Epithelial cell of esophagus (primary cell): ENCODE measurements around the gene IL15RA.
A peak's percentile ranks its signal among the peaks of the same experiment; 100 is the strongest.

Source experiments
- DNase-seq: peaks from one replicate; pipeline ENCODE4 v3.0.0; 2010; ENCODE audit warnings: low read depth
- H3K4me3 ChIP-seq: 2 replicates; pipeline ENCODE4 v1.5.1; 2011; ENCODE audit warnings: mild to moderate bottlenecking, low read length, control low read depth
- TF ChIP-seq, protein P1 (sequence below): IDR thresholded peaks from 2 replicates; pipeline ENCODE4 v1.5.1; 2011; ENCODE audit warnings: low read depth, mild to moderate bottlenecking, low read length, control low read depth, inconsistent platforms; ENCODE audit not compliant: insufficient read depth; ENCODE audit errors: missing control alignments

Gene IL15RA, protein sequence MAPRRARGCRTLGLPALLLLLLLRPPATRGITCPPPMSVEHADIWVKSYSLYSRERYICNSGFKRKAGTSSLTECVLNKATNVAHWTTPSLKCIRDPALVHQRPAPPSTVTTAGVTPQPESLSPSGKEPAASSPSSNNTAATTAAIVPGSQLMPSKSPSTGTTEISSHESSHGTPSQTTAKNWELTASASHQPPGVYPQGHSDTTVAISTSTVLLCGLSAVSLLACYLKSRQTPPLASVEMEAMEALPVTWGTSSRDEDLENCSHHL

DNA sequence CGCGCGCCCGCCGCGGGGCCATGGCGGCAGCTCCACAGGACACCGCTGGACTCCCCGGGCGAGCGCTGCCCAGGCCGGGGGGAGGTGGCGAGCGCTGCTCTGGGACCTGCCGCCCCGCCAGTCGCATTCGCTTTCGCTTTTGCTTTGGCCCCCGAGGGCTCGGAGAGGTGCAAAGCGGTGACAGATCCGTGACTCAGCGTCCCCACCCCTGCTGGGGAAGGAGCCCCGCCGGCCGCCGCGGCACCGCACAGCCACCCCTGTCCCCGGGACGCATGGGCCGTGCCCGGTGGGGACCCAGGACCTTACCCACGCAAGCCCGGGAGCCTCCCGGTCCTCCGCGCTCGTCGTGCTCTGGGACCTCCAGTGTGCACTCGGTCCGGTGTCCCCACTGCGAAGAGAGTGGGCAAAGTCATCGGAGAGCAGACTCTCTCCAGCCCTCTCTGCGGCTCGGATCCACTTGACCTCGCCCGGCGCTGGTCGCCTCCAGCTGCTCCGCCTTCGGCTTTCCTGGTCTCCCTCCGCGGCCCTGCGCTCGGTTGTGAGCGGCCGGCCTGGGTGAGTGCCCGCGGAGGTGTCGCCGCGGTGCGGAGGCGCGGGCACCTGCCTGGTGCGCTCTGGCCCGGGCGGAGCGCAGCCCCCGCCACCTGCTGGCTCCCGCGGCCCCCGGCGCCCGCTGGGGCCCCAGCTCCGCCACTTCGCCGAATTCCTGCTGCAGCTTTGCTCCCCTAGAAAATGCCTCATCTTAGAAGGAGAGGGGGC is at the start of gene IL15RA:
TSS of gene IL15RA (minus strand) at position 73 of the 759 bp plus-strand sequence. CDS start at position 22, 51 bp downstream.
- peak; percentile 68 for DNase-seq
- TF ChIP-seq, protein P1, sequence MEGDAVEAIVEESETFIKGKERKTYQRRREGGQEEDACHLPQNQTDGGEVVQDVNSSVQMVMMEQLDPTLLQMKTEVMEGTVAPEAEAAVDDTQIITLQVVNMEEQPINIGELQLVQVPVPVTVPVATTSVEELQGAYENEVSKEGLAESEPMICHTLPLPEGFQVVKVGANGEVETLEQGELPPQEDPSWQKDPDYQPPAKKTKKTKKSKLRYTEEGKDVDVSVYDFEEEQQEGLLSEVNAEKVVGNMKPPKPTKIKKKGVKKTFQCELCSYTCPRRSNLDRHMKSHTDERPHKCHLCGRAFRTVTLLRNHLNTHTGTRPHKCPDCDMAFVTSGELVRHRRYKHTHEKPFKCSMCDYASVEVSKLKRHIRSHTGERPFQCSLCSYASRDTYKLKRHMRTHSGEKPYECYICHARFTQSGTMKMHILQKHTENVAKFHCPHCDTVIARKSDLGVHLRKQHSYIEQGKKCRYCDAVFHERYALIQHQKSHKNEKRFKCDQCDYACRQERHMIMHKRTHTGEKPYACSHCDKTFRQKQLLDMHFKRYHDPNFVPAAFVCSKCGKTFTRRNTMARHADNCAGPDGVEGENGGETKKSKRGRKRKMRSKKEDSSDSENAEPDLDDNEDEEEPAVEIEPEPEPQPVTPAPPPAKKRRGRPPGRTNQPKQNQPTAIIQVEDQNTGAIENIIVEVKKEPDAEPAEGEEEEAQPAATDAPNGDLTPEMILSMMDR: no peak
- peak within 1 kb of the TSS; percentile 81 for H3K4me3 ChIP-seq

DNA sequence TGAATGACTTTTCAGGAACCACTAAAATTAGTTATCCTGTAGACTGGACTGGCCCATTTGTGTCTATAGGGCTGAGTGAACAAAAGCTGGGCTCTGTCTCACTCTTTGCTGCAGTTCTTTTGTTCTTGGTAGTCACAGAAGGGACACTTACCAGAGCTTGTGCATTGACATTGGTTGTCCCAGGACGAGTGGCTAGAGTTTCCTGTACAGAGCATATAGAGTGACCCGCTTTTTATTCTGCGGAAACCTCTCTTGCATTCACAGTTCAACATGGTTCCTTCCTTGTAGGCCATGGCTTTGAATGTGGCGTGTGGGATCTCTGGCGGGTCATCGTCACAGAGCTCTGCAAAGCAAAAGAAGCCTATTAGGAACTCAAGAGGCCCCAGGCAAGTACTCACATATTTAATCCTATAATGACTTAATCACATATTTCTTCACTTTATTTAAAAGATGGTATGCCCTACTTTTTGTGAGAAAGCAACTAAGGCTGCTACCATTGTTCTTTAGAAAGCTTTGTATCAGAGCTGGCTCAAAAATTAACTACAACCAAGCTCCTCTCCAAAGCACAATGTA is 48.4 kb upstream of the IL15RA start:
- no peak overlapping the region for H3K4me3 ChIP-seq
- TF ChIP-seq, protein P1: no peak
- DNase-seq: no peak

DNA sequence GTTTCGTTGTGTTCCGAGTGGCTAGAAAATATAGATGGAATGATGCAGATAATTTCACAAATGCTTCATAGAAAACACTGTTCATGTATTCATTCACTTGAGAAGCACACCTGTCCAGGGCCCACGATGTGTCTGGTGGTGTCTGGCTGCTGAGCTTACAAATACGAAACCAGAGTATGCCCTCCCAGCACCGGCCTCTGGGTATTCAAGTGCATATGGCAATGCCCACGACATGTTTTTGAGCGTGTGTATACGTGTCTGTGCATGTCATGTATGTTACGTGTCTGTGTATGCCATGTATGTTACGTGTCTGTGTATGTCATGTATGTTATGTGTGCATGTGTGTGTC is 47.0 kb upstream of the IL15RA start:
- TF ChIP-seq, protein P1: no peak
- no peak for DNase-seq
- H3K4me3 ChIP-seq: no peak overlapping the region

DNA sequence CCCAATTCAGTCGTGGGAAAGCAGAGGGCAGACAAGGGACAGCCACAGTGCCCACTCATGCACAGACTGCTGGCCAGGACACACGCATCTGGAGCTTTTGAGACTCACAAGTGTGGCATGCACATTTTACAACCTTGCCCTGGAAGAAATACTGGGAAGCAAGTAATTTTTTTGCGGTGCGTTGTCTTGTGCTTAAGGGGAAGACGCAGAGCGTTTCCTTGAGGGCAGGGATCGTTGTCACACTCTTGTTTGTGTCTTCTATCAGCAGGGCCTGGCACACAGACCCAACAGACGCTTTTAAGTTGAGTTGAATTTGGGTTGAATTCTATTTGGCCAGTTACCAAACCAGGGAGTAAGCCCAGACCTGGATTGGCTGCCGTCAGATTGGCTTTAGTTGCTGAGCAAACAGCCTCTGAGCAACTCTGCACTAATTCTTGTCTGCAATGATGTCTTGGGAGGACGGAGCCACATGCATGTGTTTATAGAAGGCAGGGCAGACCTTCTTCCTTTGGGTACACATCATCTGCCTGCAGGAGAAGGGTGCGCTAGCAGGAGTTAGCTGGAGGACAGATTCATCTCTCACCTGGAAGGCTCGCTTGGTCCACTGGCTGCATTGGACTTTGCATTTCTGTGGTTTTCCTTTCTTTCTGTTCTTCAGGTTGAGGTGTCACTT is 46.5 kb upstream of the IL15RA start:
- TF ChIP-seq, protein P1: no peak
- no peak overlapping the region for H3K4me3 ChIP-seq
- peak; percentile 6 for DNase-seq

DNA sequence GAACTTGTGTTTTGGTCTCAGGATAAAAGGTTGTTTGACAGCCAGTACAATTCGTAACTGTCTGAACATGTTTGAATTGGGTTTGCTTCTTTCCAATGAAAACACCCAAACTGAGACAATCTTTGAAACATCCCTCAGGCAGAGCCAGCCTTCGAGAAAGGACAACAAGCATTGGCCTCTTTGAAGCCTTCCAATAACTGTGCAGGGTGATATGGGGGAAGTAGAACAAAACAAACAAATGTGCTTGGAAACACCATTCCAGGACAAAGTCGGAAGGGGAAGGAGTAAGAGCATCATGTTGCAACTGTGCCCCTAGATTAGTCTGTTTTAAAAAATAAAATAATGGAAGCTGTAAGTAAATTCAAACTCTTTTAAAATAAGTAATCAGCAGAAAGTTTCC is 45.3 kb upstream of the IL15RA start:
- no peak for DNase-seq
- TF ChIP-seq, protein P1: no peak
- no peak overlapping the region for H3K4me3 ChIP-seq

DNA sequence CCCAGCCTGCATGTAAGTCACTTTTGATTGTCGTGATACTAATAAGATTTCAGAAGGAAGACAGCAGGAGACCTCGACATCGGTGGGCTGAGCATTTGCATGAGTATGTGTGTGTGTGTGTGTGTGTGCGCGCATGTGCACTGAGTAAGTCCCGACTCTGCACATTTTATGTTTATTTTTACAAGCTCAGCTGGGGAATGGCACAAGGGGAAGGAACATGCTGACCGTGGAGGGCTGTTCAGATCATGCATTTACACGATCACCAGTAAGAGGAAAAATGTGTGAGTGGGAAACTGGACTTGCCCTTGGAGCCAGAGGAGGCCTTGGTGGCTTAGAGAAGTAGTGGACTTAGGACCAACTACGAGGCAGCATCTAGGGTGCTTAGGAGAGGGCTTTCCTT is 43.5 kb upstream of the IL15RA start:
- no peak for DNase-seq
- no peak overlapping the region for H3K4me3 ChIP-seq
- TF ChIP-seq, protein P1: no peak
